ENCODE measurements around the gene PRMT1.

The PRMT1 gene

DNA sequence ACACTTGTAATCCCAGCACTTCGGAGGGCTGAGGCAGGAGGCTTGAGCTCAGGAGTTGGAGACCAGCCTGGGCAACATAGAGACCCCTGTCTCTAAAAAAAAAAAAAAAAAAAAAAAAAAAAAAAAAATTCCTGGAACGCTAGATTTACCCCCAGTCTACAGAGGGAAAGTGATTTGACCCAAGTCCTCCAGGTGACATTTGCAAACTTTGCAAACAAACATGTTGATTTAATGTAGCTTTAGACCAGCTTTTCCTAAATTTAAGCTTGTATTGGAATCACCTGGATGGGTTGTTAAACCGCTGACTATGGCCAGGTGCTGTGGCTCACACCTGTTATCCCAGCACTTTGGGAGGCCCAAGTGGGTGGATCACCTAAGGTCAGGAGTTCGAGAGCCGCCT, 22.3 kb downstream of the PRMT1 start:
- no peak overlapping the region for H3K9ac ChIP-seq
- H3K27me3 ChIP-seq (ENCODE audit: insufficient read depth, low read depth) = peaks cover 10% of the 10 kb centered on the region; the same call in 1 of the 2 replicates
- H3K4me2 ChIP-seq = no peak overlapping the region
- H3K27ac ChIP-seq = no peak overlapping the region
- no peak overlapping the region for H3K4me3 ChIP-seq (IDR thresholded peaks at IDR 0.05; ENCODE audit: insufficient read depth, low read depth, low read length)
- H2AFZ ChIP-seq (ENCODE audit: low read depth) = no peak overlapping the region
- H4K20me1 ChIP-seq (ENCODE audit: insufficient read depth) = no peaks in the 10 kb centered on the region
- H3K36me3 ChIP-seq (ENCODE audit: insufficient read depth) = no peaks in the 10 kb centered on the region
- TF ChIP-seq CTCF (conservative IDR thresholded peaks at IDR 0.05; ENCODE audit: low read depth, low read length) = no peak
- no peaks in the 10 kb centered on the region for H3K79me2 ChIP-seq (ENCODE audit: insufficient read depth, low read depth)
- no peaks in the 10 kb centered on the region for H3K4me1 ChIP-seq (ENCODE audit: low read depth, poor library complexity, severe bottlenecking)

DNA sequence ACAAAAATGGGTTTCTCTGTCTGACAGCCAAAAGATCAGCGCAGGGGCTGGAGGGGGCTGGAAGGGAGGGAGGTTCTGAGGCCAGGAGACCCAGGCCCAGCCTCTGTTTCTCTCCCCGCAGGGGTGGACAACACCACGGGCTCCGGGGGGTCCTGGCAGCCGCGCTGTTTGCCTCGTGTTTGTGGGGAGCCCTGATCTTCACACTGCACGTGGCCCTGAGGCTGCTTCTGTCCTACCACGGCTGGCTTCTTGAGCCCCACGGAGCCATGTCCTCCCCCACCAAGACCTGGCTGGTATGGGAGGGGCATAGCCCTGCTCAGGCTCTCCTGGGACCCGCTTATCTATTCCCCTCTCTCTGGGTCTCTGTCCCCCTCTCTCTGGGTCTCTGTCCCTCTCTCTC, 23.5 kb downstream of the PRMT1 start:
- Histone ChIP-seq H4K20me1 (ENCODE audit: insufficient read depth) (no peaks in the 10 kb centered on the region), H3K27ac (no peak overlapping the region), H3K4me3 (IDR thresholded peaks at IDR 0.05; ENCODE audit: insufficient read depth, low read depth, low read length) (no peak overlapping the region), H2AFZ (ENCODE audit: low read depth) (no peak overlapping the region; the same call in 1 of the 2 replicates), H3K4me1 (ENCODE audit: low read depth, poor library complexity, severe bottlenecking) (no peaks in the 10 kb centered on the region), H3K36me3 (ENCODE audit: insufficient read depth) (no peaks in the 10 kb centered on the region), H3K27me3 (ENCODE audit: insufficient read depth, low read depth) (peaks cover 13% of the 10 kb centered on the region; the same call in 1 of the 2 replicates), H3K4me2 (no peak overlapping the region), H3K9ac (no peak overlapping the region), H3K79me2 (ENCODE audit: insufficient read depth, low read depth) (no peaks in the 10 kb centered on the region)
- TF ChIP-seq CTCF (conservative IDR thresholded peaks at IDR 0.05; ENCODE audit: low read depth, low read length) = no peak

GRCh38 chr19:49701271-49701786, 24.3 kb downstream of the PRMT1 start:
- Histone ChIP-seq H4K20me1 (ENCODE audit: insufficient read depth) (no peaks in the 10 kb centered on the region), H3K27me3 (ENCODE audit: insufficient read depth, low read depth) (peaks cover 13% of the 10 kb centered on the region; the same call in 1 of the 2 replicates), H3K79me2 (ENCODE audit: insufficient read depth, low read depth) (no peaks in the 10 kb centered on the region), H2AFZ (ENCODE audit: low read depth) (no peak overlapping the region; the same call in 1 of the 2 replicates), H3K4me1 (ENCODE audit: low read depth, poor library complexity, severe bottlenecking) (no peaks in the 10 kb centered on the region), H3K4me2 (no peak overlapping the region), H3K9ac (no peak overlapping the region), H3K27ac (no peak overlapping the region), H3K4me3 (IDR thresholded peaks at IDR 0.05; ENCODE audit: insufficient read depth, low read depth, low read length) (no peak overlapping the region), H3K36me3 (ENCODE audit: insufficient read depth) (no peaks in the 10 kb centered on the region)
- TF ChIP-seq CTCF (conservative IDR thresholded peaks at IDR 0.05; ENCODE audit: low read depth, low read length) = no peak

DNA sequence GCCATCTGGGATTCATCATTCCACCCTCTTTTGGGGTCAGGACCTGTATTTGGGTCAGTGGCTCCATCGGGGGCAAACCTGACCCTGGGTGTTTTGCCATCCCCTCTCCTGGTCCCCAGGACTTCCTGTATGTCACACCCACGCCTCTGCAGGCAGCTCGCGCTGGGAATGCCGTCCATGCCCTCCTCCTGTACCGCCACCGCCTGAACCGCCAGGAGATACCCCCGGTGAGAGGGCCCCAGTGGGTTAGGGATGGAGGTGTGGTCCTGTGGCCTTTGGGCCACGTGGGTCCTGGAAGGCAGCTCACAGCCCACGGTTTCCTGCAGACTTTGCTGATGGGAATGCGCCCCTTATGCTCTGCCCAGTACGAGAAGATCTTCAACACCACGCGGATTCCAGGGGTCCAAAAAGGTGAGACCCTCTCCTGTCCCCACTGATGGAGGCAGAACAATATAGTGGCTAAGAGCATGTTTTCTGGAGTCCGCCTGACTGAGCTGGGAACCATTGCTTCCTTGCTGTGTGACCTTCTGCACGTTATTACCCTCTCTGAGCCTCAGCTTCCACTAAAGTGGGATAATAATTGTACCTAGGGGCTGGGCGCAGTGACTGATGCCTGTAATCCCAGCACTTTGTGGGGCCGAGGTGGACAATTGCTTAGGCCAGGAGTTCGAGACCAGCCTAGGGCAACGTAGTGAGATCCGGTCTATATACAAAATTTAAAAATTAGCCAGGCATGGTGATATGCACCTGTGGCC, 28.0 kb downstream of the PRMT1 start:
- Histone ChIP-seq H3K9ac (no peak overlapping the region), H2AFZ (ENCODE audit: low read depth) (no peak overlapping the region), H3K4me1 (ENCODE audit: low read depth, poor library complexity, severe bottlenecking) (peaks cover 7% of the 10 kb centered on the region), H3K4me3 (IDR thresholded peaks at IDR 0.05; ENCODE audit: insufficient read depth, low read depth, low read length) (no peak overlapping the region), H3K27me3 (ENCODE audit: insufficient read depth, low read depth) (peaks cover 35% of the 10 kb centered on the region; the same call in 1 of the 2 replicates), H3K79me2 (ENCODE audit: insufficient read depth, low read depth) (no peaks in the 10 kb centered on the region), H3K36me3 (ENCODE audit: insufficient read depth) (no peaks in the 10 kb centered on the region), H4K20me1 (ENCODE audit: insufficient read depth) (no peaks in the 10 kb centered on the region), H3K27ac (no peak overlapping the region), H3K4me2 (no peak overlapping the region)
- no peak for TF ChIP-seq CTCF (conservative IDR thresholded peaks at IDR 0.05; ENCODE audit: low read depth, low read length)

All from KMS-11 (cell line).